Superior temporal gyrus (tissue), 1 donor: Measurements from ENCODE around the gene EXOC4.

ENCODE experiments used
- DNase-seq: peaks from one replicate; pipeline ENCODE4 v3.0.0-alpha.2; 2016; ENCODE audit errors: extremely low spot score

Gene EXOC4

DNA sequence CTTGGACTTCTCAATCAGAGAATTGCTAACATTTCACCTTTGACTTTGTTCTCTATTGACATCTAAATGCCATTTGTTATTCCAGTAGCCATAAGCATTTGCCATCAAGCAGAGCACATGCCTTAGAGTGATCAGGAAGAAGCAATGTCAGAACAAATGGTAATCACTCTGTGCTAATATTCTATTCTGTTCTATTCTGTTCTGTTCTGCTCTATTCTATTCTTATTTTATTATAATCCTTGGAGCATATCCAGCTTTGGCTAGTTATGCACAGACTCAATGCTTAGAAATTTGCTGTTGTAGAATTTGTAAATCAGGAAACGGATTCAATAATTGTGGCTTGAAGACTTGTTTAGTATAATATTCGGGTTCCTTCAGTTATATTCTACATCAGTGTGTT lies 175.4 kb downstream of the EXOC4 start:
- no peak for DNase-seq

DNA sequence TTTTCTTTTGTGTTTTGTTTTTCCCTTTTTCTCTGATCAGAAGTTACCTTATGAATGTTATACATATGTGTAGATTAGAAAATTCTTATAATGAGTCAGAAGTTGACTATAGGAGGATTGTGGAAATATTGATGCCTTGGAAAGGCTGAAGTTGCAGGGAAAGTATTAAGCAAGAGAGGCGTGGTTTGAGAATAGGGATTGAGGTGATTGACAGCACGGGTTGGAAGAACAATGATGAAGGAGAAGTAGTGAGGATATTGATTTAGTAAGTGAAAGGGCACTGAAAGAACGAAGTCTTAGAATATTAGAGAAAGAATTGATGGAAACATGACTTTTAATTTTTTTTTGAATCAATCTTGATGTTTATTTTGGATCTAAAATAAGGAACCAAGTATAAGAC lies 176.0 kb downstream of the EXOC4 start:
- DNase-seq, result no peak

DNA sequence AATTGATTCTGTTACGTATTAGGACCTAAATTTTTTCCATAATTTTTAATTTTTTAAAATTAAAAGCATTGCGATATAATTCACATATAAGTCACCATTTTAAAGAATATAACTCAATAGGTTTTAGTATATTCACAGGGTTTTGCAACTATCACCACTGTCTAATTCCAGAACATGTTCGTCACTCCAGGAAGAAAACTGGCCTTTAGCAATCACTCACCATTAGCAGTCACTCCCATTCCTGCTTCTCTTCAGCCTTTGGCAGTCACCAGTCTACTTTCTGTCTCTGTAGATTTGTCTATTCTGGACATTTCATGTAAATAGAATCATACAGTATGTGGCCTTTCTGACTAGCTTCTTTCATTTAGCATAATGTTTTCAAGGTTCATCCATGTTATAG lies 176.5 kb downstream of the EXOC4 start:
- no peak for DNase-seq

DNA sequence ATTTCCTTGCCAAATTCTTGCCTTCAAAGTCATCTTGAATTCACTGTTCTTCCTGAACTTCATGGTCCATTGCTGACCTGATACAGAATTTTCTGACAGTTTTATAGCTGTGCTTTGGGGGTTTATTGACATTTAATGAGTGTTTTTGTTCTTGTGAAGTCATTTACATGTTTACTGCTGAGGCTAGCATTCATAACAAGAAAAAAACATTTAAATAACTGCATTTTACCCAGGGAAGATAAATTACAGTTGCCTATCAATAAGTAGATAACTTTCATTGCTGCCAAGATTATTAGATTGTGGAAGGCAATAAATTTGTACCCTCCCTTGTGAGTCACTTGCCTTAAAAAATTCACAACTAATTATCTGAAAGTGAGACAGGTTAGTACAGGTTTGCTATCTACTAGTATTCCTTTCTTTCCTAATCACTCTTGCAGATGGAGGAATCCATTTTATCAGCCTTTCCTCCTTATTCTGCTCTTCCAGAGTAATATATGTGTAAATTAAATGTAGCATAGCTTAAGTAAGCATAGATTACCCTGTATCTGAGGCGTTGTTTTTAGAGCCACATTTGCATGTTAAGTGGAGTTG lies 178.4 kb downstream of the EXOC4 start:
- DNase-seq, result no peak

DNA sequence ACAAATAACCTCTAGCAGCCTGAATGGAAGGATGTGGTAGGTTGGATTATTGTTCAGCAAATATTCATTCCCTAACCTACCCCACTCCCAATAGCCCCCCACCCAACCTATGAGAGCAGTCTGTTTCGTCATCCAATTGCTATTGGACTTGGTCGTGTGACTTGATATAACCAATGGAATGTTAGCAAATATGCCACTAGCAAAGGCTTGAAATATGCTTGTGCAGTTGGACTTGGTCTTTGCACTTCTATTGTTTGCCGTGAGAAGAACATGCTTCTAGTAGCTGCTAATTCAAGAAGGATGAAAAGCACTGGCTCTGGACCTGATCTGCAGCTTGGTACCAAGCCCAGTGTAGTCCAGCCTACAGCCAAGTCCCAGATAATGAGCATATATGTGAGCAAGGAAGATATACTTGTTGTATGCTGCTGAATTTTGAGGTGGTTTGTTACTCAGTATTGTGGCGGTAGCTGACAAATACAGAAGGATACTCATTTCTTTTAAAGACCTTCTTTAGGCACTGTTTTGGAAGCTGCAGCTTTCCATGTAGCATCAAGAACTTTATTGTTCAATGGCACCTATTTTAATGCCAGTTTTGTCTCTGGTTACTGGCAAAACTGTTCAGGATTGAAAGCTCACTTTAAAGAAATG lies 180.4 kb downstream of the EXOC4 start:
- no peak for DNase-seq

DNA sequence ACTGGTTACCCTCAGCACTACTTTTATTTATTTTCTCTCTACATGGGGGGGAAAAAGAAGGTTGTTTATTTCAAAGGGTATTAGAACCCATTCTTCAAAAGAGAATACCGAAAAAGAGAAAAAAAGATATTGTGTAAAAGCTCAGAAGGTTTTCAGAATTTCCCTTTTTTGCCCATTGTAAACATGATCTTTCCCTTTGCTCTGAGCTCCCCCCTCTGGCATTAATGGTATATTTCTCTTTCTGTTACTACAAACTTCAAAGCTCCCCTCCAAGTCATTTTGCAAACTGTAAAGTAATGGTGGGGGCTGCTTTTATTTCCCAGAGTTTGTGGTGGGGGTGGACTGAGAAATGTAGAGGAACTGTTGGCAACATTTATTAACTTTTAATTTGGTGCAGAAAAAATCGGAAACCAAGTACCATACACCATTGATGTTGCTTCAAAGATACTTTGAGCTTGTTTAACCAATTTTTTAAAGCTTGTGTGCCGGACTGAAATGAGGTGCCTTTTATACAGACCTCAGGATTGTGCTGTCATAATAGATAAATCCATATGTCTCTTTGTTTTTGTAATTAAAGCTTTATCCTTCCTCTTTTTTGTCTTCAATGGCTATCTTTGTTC lies 181.5 kb downstream of the EXOC4 start:
- DNase-seq, result peak; percentile 74

DNA sequence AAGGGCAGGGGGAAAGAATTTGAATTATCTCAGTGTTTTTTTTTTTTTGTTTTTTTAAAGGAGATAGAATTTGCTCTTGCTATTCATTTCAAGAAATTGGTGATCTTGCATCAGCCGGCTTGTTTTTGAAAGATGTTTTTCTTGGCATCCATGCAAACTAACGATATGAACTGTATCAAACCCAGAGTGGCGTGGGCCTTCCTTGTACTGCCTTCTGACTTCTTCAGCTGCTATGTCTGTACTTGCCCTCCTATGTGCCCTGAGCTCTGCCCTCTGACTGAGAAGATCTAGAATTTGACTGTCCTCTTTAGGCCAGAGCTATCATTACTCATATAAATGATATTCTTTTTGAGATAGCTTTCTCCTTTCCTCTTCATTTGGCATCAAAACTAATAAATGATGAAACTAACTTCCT lies 183.1 kb downstream of the EXOC4 start:
- no peak for DNase-seq

DNA sequence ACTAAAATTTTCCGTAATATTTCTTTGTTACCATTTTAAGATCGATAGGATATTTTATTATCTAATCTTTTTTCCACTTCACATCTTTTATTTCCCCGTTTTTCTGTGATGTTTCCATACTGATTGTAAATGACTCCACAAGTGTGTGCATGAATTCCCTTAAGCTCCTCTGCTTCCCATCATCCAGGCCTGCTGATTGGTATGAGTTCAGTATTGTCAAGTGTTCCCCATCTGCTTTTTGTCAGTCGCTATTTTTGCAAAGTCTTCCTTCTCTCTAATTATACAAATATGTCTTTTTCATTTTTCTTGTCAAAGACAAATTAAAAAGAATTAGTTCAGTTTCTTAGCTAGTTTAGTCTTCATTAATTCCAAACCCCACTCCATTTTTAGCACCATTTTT lies 184.7 kb downstream of the EXOC4 start:
- DNase-seq, result no peak

DNA sequence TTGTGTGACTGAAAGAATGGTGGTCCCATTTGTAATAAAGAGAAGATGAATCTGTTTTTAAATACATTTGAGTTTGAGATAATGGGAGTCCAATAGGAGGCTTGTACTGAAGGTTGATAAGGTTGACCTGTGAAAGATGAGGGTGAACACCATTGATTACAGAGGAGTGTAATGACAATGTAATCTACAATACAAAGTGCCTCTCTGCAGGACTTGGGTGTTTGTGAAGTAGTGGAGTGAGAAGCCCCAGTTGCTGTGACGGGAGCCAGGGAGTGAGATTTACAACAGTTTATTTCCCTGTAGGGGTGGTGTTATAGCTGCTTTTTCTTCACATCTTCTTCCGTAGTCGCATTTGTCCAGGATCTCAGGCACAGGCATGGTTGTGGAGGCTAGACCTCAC lies 189.9 kb downstream of the EXOC4 start:
- DNase-seq, result no peak

DNA sequence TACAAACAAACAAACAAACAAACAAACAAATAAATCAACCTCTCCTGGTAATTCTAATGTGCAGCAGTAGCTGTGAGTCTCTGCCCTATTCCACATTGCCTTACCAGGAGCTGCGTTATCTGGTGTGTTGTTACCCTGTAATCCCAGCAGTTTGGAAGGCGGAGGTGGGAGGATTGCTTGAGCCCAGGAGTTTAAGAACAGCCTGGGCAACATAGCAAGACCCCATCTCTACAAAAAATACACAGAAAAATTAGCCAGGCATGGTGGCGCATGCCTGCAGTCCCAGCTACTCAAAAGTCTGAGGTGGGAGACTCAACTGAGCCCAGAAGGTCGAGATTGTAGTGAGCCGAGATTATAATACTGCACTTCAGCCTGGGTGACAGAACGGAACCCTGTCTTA lies 192.7 kb downstream of the EXOC4 start:
- no peak for DNase-seq

DNA sequence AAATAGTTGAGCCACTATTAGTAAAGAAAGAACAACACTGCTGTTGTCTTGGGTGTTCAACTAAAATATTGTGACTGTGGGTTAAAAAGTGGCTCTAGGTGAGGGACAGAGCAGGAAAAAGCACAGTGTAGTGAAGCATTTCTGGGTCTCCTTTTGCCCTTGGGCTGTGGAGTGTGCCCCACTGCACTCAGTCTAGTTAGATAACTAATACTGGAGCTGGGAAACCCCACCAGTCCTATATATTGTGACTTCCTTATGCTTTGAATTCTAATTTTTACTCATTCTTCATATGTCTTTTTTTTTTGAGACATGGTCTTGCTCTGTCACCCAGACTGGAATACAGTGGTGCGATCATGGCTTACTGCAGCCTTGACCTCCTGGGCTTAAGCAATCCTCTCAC lies 195.1 kb downstream of the EXOC4 start:
- no peak for DNase-seq

DNA sequence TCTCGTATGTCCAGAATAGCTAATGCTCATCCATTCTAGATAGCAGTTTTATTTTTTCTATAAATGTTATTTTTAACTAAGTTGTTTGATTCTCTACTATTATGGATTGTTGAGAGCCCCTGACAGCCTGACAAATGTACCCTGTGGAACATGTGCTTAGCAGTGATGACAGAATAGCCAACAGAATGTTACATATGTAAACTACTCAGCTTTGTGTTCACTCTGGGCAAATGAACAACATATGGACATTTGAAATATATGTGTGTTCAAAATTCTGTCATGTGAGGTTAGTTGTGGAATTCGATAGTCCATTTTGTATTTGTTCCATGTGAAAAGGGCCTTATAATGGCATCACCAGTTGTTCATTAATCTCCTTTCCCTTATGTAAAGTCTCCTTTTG lies 199.7 kb downstream of the EXOC4 start:
- DNase-seq, result no peak

DNA sequence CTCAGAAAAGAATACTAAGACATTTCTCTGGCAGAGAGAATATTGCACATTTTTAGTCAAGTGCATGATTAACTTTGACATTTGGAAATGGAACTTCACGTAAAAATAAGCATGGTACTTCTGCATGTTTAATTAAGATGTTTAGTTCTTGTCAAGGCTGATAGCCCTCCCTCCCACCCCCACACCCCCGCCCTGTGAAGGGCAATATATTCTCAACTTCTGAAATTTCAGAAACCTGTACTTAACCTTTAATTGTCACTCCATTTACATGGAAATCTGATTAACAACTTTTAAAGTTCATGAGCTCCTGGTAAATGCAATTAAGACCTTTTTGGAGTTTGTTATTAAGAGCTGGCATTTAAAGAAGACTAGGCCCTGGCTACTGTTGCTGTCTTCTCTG lies 205.8 kb downstream of the EXOC4 start:
- no peak for DNase-seq

DNA sequence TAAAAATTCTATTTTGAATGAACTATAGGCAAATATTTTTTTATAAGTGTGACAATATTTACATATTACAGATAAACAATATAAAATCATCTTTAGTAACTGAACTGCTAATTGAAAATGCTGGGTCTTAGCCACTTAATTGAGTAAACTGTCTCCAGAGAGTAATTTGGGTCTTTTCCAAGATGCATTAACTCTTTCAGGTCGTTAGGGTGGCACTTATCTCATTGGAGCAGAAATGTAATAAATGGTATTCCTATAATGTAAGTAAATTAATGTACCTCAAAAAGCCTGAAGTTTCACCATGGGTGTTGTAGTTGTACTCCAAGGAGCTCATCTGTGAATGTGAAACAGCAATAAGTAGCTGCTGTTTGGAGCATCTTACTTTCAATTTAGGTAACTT lies 208.5 kb downstream of the EXOC4 start:
- no peak for DNase-seq

DNA sequence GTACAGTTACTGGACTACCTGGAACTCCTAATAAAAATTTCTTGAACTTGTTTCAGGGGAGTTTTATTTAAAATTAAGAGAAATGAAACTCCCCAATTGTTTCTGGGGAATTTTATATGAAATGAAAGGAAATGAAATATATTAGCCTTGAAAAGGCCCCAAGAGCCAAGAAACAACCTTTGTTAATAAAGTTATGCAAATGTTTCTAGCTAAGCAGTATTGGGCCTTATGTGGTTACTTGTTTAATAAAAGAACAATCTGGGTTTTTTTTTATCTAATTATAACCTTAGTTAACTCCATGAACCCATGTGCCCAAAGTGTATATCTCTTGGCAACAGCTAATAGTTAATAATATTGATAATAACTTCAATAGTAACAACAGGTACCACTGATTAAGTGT lies 222.8 kb downstream of the EXOC4 start:
- no peak for DNase-seq

DNA sequence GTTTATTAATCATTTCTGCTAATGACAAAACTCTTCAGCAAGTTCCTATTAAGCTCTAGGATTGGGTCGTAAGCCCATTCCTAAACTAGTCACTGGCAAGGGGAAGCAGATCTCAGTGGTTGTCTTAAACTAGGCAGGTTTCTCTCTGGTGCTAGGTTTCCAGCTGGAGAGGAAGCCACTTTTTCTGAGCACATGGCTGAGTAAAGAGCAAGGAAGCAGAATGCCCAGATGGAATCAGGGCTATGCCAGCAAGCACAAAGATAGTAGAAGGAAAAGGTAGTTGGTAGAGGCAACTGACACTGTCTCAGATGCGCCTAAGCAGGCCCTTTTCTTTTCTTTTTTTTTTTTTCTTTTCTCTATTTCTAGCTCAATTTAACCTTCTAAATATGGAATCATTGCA lies 224.9 kb downstream of the EXOC4 start:
- no peak for DNase-seq

DNA sequence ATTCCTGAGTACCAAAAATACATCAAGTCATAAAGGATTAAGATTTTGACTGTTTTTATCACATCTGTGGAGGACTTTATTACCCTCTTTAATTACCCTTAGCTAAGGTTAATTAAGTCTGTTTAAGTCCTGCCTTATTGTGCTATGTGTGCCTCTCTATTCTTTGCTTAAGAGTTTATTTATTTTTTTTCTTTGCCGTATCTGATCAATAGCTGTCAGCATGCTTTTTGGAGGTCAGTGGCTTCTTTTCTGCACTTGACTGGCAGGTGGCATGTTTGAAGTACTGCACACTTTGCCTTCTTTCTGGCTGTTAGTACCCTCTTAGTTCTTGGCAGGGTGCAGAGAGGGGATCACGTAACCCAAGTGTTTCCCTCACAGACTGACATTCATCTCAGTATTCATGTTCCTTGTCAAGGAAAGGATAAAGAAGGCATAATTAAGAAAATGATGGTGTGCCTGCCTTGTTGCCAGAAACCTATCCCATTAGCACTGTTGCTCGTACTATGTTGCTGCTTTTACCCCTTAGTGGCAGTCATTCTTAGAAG lies 225.8 kb downstream of the EXOC4 start:
- no peak for DNase-seq

DNA sequence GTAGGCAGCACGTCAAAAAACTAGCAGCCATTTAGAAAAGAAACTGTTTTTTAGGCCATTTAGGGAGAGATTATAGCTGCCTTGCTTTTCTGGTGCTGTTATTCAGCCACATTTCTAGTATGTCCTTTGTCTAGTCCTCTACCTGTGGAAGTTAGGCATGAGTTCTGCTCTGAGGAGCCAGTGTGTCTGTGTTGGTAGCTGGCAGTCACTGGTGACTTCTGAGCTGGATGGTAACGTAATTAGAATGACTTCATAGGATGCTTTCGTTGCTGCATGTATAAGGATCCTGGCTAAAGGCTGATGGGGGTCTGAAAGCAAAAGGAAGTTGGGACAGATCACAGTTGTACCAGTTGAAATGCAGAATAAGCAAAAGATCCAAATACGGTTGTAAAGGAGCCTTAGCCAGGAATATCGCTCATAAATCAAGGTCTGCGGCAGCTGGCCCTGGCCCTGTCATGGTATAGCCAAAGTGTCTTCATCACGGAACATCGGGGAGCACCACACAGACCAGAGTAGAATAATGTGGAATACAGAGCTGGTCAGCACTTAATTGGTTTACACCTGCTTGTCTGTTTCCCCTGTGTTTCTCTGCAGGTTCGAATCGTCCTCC lies 226.7 kb downstream of the EXOC4 start:
- no peak for DNase-seq

DNA sequence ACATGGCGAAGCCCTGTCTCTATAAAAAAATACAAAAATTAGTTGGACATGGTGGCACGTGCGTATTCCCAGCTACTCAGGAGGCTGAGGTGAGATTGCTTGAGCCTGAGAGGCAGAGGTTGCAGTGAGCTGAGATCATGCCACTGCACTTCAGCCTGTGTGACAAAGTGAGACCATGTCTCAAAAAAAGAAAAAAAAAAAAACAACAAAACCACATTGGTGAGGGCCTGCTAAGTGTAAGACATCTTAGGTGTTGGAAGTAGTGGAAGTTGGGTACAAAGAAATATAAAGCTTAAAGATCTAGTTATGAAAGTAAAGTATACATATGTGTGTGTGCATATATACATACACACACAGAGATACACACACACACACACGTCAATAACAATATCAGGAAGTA lies 228.0 kb downstream of the EXOC4 start:
- DNase-seq, result no peak

DNA sequence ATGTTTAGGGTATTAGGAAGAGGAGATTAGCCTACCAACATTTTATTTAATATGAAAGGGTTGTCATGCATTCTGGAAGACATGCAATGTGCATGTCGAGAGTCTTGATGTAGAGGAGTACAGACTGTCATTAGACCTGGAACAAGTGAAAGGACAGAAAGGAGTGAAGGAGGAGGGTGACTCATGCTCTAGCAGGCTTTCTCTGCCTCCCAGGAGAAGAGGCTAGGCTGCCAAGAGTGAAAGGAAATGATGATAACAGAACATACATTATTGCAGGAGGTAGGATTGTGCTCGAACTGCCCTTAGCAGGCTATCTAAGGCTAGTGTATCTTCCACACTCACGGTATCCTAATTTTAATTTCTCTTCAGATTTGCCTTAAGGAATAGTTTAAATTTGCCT lies 228.8 kb downstream of the EXOC4 start:
- DNase-seq, result peak; percentile 55

DNA sequence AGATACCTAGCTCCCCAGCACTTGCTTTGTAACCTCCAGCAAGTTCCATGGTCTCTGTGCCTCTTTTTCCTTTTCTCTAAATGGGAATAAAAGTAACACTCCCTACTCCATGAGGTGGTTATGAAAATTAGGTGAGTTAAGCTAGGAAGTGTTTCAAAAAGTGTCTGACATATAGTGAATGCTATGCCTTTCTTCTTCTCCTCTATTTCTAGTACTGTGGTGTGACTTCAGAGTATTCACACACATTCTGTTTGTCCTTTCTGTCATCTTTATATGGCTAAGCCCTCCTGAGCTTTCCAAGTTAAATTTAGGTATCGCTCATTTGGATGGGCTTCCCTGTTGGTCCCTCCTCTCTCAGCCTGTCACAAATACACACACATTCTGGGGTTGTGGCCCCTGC lies 229.7 kb downstream of the EXOC4 start:
- DNase-seq, result no peak

DNA sequence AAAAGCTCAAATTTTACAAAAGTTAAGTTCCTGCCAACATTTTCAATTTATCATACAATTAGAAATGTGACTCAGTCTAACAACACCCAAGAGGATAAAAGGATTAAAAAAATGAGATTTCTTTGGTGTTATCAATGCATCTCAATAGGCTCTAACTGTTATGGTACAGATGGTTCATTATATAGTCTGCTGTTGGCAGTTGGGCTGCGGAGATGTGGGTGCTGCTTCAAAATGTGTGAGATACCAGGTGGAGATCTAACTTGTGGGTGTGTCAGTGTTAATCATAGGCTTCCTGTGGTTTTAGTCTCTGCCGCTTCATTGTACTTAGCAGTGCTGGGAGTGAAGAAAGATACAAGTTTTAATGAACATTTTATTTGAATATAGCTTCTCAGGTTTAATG lies 231.2 kb downstream of the EXOC4 start:
- DNase-seq, result peak; percentile 30

DNA sequence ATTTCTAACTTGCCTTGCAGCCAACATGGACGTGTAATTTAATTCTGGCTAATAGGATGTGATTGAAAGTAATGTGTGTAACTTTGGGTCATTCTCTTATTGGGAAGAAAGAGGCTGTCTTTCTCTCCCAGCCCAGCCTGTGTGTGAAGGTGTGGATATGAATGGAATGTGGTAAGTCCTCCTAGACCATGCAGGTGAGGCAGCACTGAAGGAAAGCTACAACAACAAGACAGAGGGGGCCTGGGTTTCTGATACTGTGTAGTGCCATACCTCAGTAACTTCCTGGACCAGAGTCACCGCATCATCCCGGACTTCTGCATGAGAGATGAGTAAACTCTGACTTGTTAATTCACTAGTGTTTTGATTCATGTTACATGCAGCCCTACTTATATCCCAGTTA lies 237.0 kb downstream of the EXOC4 start:
- no peak for DNase-seq
